HG03064 (cell line): Measurements from ENCODE around the gene GNB1.
"Not testable (repeated sequence)": the region's sequence is repeated elsewhere in the genome, so short reads cannot be mapped to it uniquely, and the experiment has no call there.

Source experiments
- ATAC-seq: cut with Tn5 transposase; IDR thresholded peaks from one replicate; pipeline ENCODE4 v1.9.1; 2021; ENCODE audit warnings: low read depth; ENCODE audit not compliant: unreplicated experiment

Gene GNB1

GRCh38 chr1:1892079-1892762 is 1.3 kb upstream of the GNB1 start:
- ATAC-seq: no peak

GRCh38 chr1:1891349-1892078 is 627 bp upstream of the GNB1 start:
- ATAC-seq: peak; percentile 23

GRCh38 chr1:1889847-1890505 is 911 bp downstream of the GNB1 start:
- ATAC-seq: peak; percentile 28

GRCh38 chr1:1889090-1889750 is 1.7 kb downstream of the GNB1 start:
- no peak for ATAC-seq

GRCh38 chr1:1883890-1884289 is 7.0 kb downstream of the GNB1 start:
- ATAC-seq: not testable (repeated sequence)

GRCh38 chr1:1883092-1883873 is 7.6 kb downstream of the GNB1 start:
- ATAC-seq: no peak

GRCh38 chr1:1881727-1882126 is 9.2 kb downstream of the GNB1 start:
- no peak for ATAC-seq

GRCh38 chr1:1880617-1881312 is 10.1 kb downstream of the GNB1 start:
- no peak for ATAC-seq

- ATAC-seq: no peak
Measured at GRCh38 chr1:1879942-1880341, 10.9 kb downstream of the GNB1 start.

- ATAC-seq: no peak
Measured at GRCh38 chr1:1877865-1878436, 12.9 kb downstream of the GNB1 start.

GRCh38 chr1:1876335-1876930 is 14.5 kb downstream of the GNB1 start:
- no peak for ATAC-seq

- ATAC-seq: no peak
Measured at GRCh38 chr1:1875932-1876331, 15.0 kb downstream of the GNB1 start.

- ATAC-seq: no peak
Measured at GRCh38 chr1:1874901-1875300, 16.0 kb downstream of the GNB1 start.

- no peak for ATAC-seq
Measured at GRCh38 chr1:1873186-1873585, 17.7 kb downstream of the GNB1 start.

GRCh38 chr1:1872329-1872994 is 18.4 kb downstream of the GNB1 start:
- no peak for ATAC-seq

GRCh38 chr1:1869469-1869868 is 21.4 kb downstream of the GNB1 start:
- ATAC-seq: no peak

- ATAC-seq: no peak
Measured at GRCh38 chr1:1867164-1867563, 23.7 kb downstream of the GNB1 start.

- ATAC-seq: no peak
Measured at GRCh38 chr1:1862905-1863547, 27.9 kb downstream of the GNB1 start.
